ENCODE data around the gene RPF1.

DNA sequence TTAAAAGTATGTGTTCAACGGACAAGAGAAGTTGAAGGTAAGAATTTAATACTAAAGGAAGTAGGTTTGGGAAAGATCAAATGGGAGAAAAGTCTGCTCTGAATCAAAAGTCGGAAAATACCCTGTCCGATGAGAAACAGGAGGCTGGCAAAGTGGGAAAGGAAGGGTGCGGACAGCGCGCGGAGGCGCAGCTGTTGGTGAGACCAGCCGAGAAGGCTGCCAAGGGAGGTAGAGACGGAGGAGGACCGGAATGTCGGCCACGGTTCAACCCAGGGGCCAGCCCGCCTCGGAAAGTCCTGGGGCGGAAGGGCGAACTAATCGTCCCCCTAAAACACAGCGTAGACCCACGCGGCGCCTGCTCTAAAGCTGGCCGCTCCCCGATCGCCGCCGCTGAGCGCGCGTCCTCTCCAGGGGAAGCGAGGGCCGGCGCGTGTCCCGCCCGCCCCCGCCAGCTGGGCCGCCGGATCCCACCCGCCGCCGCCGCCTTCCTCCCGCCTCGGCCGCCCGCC, 26.5 kb downstream of the RPF1 start:
- TF ChIP-seq, protein P1, sequence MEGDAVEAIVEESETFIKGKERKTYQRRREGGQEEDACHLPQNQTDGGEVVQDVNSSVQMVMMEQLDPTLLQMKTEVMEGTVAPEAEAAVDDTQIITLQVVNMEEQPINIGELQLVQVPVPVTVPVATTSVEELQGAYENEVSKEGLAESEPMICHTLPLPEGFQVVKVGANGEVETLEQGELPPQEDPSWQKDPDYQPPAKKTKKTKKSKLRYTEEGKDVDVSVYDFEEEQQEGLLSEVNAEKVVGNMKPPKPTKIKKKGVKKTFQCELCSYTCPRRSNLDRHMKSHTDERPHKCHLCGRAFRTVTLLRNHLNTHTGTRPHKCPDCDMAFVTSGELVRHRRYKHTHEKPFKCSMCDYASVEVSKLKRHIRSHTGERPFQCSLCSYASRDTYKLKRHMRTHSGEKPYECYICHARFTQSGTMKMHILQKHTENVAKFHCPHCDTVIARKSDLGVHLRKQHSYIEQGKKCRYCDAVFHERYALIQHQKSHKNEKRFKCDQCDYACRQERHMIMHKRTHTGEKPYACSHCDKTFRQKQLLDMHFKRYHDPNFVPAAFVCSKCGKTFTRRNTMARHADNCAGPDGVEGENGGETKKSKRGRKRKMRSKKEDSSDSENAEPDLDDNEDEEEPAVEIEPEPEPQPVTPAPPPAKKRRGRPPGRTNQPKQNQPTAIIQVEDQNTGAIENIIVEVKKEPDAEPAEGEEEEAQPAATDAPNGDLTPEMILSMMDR (IDR thresholded peaks at IDR 0.05), result no peak
- no peak for TF ChIP-seq POLR2A (IDR thresholded peaks at IDR 0.05)

Data from adrenal gland (tissue), 5 donors.